Measurements from ENCODE around the gene PNMA6E.

The PNMA6E gene

DNA sequence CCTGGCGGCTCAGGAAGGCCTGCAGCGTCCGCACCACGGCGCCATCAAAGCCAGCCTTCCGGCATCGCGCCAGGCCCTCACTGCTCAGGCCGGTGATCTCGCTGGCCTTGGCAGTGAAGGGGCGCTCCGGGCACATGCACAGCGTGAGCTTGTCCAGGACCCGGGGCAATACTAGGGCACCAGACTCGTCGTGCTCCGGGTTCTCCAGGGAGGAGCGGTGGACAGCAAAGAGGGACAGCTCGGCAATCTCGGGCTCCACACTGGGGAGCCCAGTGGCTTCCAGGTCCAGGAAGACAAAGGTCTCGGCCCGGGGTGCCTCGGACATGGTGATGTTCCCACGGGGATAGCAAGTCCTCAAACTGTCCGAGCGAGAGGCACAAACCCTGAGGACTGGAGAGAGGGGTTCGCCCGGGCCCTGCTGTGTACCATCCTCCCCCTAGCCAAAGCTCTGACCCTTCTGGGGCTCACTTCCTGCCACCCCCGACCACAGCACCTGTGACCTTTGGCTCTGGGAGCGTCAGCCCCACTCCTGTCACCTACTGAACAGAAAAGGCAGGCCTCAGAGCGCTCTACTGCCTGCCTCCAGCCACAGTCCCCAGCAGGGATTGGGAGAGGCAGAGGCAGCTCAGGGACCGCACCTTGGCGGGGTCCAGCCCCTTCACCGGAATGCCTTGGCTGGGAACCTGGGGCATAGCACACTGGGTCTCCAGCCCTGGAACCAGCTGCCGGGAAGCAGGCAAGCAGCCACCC lies 44.1 kb upstream of the PNMA6E start:
- H3K4me1 ChIP-seq (ENCODE audit: control insufficient read depth in 5 of 5, insufficient read depth in 5 of 5, low read length in 5 of 5), result no peaks in the 10 kb centered on the region
- H3K36me3 ChIP-seq (ENCODE audit: control insufficient read depth in 5 of 5, insufficient read depth in 5 of 5, low read length in 5 of 5), result peaks cover 0 to 19% (median 15%) of the 10 kb centered on the region in 5 donors

DNA sequence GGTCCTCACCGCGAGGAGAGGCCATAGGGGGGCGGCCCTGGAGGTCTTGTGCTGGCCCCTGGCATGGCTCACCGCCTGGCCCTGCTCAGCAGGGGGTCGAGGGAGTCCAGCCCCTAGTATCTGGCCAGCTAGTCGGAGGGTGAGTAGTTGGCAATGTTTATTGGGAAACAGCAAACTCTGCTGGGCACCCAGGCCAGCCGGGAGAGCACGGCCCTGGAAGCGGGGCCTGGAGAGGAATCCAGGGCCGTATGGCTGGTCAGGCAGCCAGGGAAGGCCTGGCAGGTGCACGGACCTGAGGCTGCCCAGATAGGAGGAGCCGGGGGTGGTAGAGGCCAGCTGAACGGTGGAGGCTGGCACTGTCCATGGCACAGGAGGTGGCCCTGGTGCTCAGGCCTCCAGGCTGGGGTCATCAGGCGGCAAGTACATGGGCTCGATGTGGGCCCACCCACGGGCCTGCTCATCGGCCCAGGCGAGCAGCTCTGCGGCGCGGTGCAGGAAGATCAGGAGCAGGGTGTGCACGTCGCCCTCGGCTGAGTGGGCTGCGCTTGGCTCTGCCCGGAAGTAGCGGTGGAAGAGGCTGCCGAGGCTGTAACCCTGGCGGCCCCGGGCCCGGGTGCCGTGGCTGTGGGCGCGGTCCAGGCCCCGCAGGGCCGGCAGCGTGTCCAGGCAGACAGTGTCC lies 43.3 kb upstream of the PNMA6E start:
- Histone ChIP-seq H3K9ac (ENCODE audit: low read length in 5 of 5) (no peak overlapping the region), H3K27me3 (ENCODE audit: control insufficient read depth in 5 of 5, insufficient read depth in 4 of 5, low read length in 5 of 5) (peaks cover 13 to 39% (median 30%) of the 10 kb centered on the region in 5 donors), H3K36me3 (ENCODE audit: control insufficient read depth in 5 of 5, insufficient read depth in 5 of 5, low read length in 5 of 5) (peaks cover 0 to 13% (median 8%) of the 10 kb centered on the region in 5 donors), H3K4me1 (ENCODE audit: control insufficient read depth in 5 of 5, insufficient read depth in 5 of 5, low read length in 5 of 5) (no peaks in the 10 kb centered on the region), H3K4me3 (ENCODE audit: low read depth in 1 of 5, low read length in 5 of 5) (no peak overlapping the region), H3K9me3 (ENCODE audit: control insufficient read depth in 5 of 5, low read length in 5 of 5) (peaks cover 3 to 12% (median 7%) of the 10 kb centered on the region in 5 donors), H3K27ac (ENCODE audit: low read depth, low read length) (no peak overlapping the region)

More for the DNA sequence above, 44.1 kb upstream of the PNMA6E start:
- Histone ChIP-seq H3K4me3 (ENCODE audit: low read depth in 1 of 5, low read length in 5 of 5) (no peak overlapping the region), H3K9ac (ENCODE audit: low read length in 5 of 5) (no peak overlapping the region), H3K27me3 (ENCODE audit: control insufficient read depth in 5 of 5, insufficient read depth in 4 of 5, low read length in 5 of 5) (peaks cover 10 to 32% (median 27%) of the 10 kb centered on the region in 5 donors), H3K27ac (ENCODE audit: low read depth, low read length) (no peak overlapping the region), H3K9me3 (ENCODE audit: control insufficient read depth in 5 of 5, low read length in 5 of 5) (peaks cover 0 to 4% (median 2%) of the 10 kb centered on the region in 5 donors)

DNA sequence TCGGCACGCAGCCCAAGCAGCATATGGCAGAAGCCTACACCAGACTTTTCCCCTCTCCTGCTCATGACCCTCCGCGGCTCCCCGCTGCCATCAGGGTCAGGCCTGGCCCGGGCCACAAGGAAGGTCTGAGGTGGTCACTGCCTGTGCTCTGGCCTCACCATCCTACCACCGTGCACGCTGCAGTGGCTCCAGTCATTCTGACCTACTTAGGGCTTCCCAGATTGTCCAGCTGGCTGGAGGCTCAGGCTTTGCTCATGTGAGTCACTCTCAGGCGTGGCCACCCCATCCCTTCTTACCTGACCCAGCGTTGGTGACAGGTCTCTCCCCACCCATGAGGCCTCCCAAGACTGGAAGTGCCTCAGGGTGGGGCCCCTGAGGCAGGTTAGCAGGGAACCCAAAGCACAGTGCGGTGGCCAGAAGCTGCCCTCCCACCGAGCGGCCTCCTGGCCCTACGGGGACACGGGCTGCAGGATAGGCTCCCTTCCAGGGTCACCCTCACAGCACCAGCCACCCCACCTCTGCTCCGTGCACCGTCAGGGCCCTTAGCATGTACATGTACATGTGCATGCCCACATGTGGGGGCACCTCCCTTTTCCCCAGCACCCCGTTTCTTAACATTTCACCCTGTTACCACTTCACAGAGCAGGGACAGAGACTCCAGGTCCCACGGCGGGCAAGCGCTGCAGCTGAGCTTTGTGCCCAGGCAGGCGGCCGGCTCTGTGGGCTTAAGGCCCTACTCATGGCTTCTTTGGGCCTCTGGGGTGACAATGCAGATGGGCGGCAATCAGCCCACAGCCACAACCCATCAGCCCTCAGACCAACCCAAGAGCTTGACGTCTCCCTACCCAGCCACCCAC lies 42.6 kb upstream of the PNMA6E start:
- Histone ChIP-seq H3K9ac (ENCODE audit: low read length in 5 of 5) (no peak overlapping the region), H3K27ac (ENCODE audit: low read depth, low read length) (no peak overlapping the region), H3K4me3 (ENCODE audit: low read depth in 1 of 5, low read length in 5 of 5) (no peak overlapping the region), H3K27me3 (ENCODE audit: control insufficient read depth in 5 of 5, insufficient read depth in 4 of 5, low read length in 5 of 5) (peaks cover 13 to 38% (median 28%) of the 10 kb centered on the region in 5 donors), H3K36me3 (ENCODE audit: control insufficient read depth in 5 of 5, insufficient read depth in 5 of 5, low read length in 5 of 5) (peaks cover 0 to 8% (median 5%) of the 10 kb centered on the region in 5 donors), H3K4me1 (ENCODE audit: control insufficient read depth in 5 of 5, insufficient read depth in 5 of 5, low read length in 5 of 5) (no peaks in the 10 kb centered on the region), H3K9me3 (ENCODE audit: control insufficient read depth in 5 of 5, low read length in 5 of 5) (peaks cover 3 to 14% (median 8%) of the 10 kb centered on the region in 5 donors)

DNA sequence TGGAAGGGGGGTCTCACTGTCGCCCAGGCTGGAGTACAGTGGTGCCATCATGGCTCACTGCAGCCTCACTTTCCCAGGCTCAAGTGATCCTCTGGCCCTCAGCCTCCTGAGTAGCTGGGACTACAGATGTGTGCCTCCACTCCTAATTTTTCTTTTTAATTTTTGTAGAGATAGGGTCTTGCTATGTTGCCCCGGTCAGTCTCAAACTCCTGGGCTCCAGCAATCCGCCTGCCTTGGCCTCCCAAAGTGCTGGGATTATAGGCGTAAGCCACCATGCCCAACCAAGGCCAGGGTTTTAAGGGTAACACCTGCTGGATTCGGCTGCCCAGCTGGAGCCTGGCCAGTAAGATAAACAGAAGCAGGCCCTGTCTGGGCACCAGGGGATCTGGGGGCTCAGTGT lies 41.3 kb upstream of the PNMA6E start:
- peaks cover 3 to 14% (median 8%) of the 10 kb centered on the region in 5 donors for H3K9me3 ChIP-seq (ENCODE audit: control insufficient read depth in 5 of 5, low read length in 5 of 5)
- no peak overlapping the region for H3K27ac ChIP-seq (ENCODE audit: low read depth, low read length)
- H3K4me1 ChIP-seq (ENCODE audit: control insufficient read depth in 5 of 5, insufficient read depth in 5 of 5, low read length in 5 of 5), result peaks cover 0 to 2% (median 0%) of the 10 kb centered on the region in 5 donors
- no peak overlapping the region for H3K4me3 ChIP-seq (ENCODE audit: low read depth in 1 of 5, low read length in 5 of 5)
- no peak overlapping the region for H3K9ac ChIP-seq (ENCODE audit: low read length in 5 of 5)
- peaks cover 13 to 38% (median 28%) of the 10 kb centered on the region in 5 donors for H3K27me3 ChIP-seq (ENCODE audit: control insufficient read depth in 5 of 5, insufficient read depth in 4 of 5, low read length in 5 of 5)
- H3K36me3 ChIP-seq (ENCODE audit: control insufficient read depth in 5 of 5, insufficient read depth in 5 of 5, low read length in 5 of 5), result peaks cover 0 to 6% (median 3%) of the 10 kb centered on the region in 5 donors

DNA sequence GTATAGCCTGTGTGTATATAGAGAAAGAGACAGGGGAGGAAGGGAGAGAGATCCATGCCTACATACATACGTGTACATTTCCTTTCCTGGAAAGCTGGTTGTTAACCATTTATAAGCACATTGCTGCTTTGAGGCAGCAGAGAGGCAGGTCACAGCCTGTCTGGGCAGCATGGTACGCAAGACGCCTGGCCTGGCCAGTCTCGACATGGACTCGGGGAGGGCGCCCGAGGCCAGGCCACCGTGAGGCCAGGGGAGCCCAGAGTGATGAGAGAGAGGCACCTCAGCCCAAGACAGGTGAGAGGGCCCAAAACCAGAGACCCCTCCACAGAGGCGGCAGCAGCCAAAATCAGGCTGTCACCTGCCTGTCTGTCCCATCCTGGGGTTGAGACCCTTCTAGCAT lies 40.8 kb upstream of the PNMA6E start:
- no peak overlapping the region for H3K27ac ChIP-seq (ENCODE audit: low read depth, low read length)
- H3K4me1 ChIP-seq (ENCODE audit: control insufficient read depth in 5 of 5, insufficient read depth in 5 of 5, low read length in 5 of 5), result peaks cover 0 to 2% (median 0%) of the 10 kb centered on the region in 5 donors
- H3K36me3 ChIP-seq (ENCODE audit: control insufficient read depth in 5 of 5, insufficient read depth in 5 of 5, low read length in 5 of 5), result peaks cover 0 to under 1% (median under 1%) of the 10 kb centered on the region in 5 donors
- no peak overlapping the region for H3K9ac ChIP-seq (ENCODE audit: low read length in 5 of 5)
- peaks cover 3 to 14% (median 8%) of the 10 kb centered on the region in 5 donors for H3K9me3 ChIP-seq (ENCODE audit: control insufficient read depth in 5 of 5, low read length in 5 of 5)
- no peak overlapping the region for H3K4me3 ChIP-seq (ENCODE audit: low read depth in 1 of 5, low read length in 5 of 5)
- H3K27me3 ChIP-seq (ENCODE audit: control insufficient read depth in 5 of 5, insufficient read depth in 4 of 5, low read length in 5 of 5), result peaks cover 13 to 38% (median 27%) of the 10 kb centered on the region in 5 donors

GRCh38 chrX:153441296-153441695 lies 40.1 kb upstream of the PNMA6E start:
- no peak overlapping the region for H3K27ac ChIP-seq (ENCODE audit: low read depth, low read length)

GRCh38 chrX:153440556-153441135 lies 39.5 kb upstream of the PNMA6E start:
- Histone ChIP-seq H3K27ac (ENCODE audit: low read depth, low read length) (no peak overlapping the region), H3K4me3 (ENCODE audit: low read depth in 1 of 5, low read length in 5 of 5) (no peak overlapping the region), H3K9ac (ENCODE audit: low read length in 5 of 5) (no peak overlapping the region), H3K4me1 (ENCODE audit: control insufficient read depth in 5 of 5, insufficient read depth in 5 of 5, low read length in 5 of 5) (peaks cover 0 to 2% (median 0%) of the 10 kb centered on the region in 5 donors), H3K9me3 (ENCODE audit: control insufficient read depth in 5 of 5, low read length in 5 of 5) (peaks cover 3 to 14% (median 8%) of the 10 kb centered on the region in 5 donors), H3K36me3 (ENCODE audit: control insufficient read depth in 5 of 5, insufficient read depth in 5 of 5, low read length in 5 of 5) (no peaks in the 10 kb centered on the region), H3K27me3 (ENCODE audit: control insufficient read depth in 5 of 5, insufficient read depth in 4 of 5, low read length in 5 of 5) (peaks cover 13 to 36% (median 23%) of the 10 kb centered on the region in 5 donors)

More at GRCh38 chrX:153441296-153441695, 40.1 kb upstream of the PNMA6E start:
- H3K27me3 ChIP-seq (ENCODE audit: control insufficient read depth in 5 of 5, insufficient read depth in 4 of 5, low read length in 5 of 5), result peaks cover 13 to 37% (median 23%) of the 10 kb centered on the region in 5 donors
- H3K4me3 ChIP-seq (ENCODE audit: low read depth in 1 of 5, low read length in 5 of 5), result no peak overlapping the region
- no peaks in the 10 kb centered on the region for H3K36me3 ChIP-seq (ENCODE audit: control insufficient read depth in 5 of 5, insufficient read depth in 5 of 5, low read length in 5 of 5)
- H3K4me1 ChIP-seq (ENCODE audit: control insufficient read depth in 5 of 5, insufficient read depth in 5 of 5, low read length in 5 of 5), result peaks cover 0 to 2% (median 0%) of the 10 kb centered on the region in 5 donors
- peaks cover 3 to 14% (median 8%) of the 10 kb centered on the region in 5 donors for H3K9me3 ChIP-seq (ENCODE audit: control insufficient read depth in 5 of 5, low read length in 5 of 5)
- no peak overlapping the region for H3K9ac ChIP-seq (ENCODE audit: low read length in 5 of 5)

GRCh38 chrX:153439977-153440376 lies 38.8 kb upstream of the PNMA6E start:
- Histone ChIP-seq H3K9ac (ENCODE audit: low read length in 5 of 5) (no peak overlapping the region), H3K36me3 (ENCODE audit: control insufficient read depth in 5 of 5, insufficient read depth in 5 of 5, low read length in 5 of 5) (no peaks in the 10 kb centered on the region), H3K4me3 (ENCODE audit: low read depth in 1 of 5, low read length in 5 of 5) (no peak overlapping the region), H3K27ac (ENCODE audit: low read depth, low read length) (no peak overlapping the region), H3K9me3 (ENCODE audit: control insufficient read depth in 5 of 5, low read length in 5 of 5) (peaks cover 3 to 14% (median 8%) of the 10 kb centered on the region in 5 donors), H3K27me3 (ENCODE audit: control insufficient read depth in 5 of 5, insufficient read depth in 4 of 5, low read length in 5 of 5) (peaks cover 13 to 33% (median 23%) of the 10 kb centered on the region in 5 donors), H3K4me1 (ENCODE audit: control insufficient read depth in 5 of 5, insufficient read depth in 5 of 5, low read length in 5 of 5) (peaks cover 0 to 2% (median 0%) of the 10 kb centered on the region in 5 donors)

- H3K36me3 ChIP-seq (ENCODE audit: control insufficient read depth in 5 of 5, insufficient read depth in 5 of 5, low read length in 5 of 5), result no peaks in the 10 kb centered on the region
- H3K9ac ChIP-seq (ENCODE audit: low read length in 5 of 5), result no peak overlapping the region
- peaks cover 6 to 27% (median 23%) of the 10 kb centered on the region in 5 donors for H3K27me3 ChIP-seq (ENCODE audit: control insufficient read depth in 5 of 5, insufficient read depth in 4 of 5, low read length in 5 of 5)
- H3K9me3 ChIP-seq (ENCODE audit: control insufficient read depth in 5 of 5, low read length in 5 of 5), result peaks cover 3 to 14% (median 8%) of the 10 kb centered on the region in 5 donors
- H3K27ac ChIP-seq (ENCODE audit: low read depth, low read length), result no peak overlapping the region
- peaks cover 0 to 6% (median 2%) of the 10 kb centered on the region in 5 donors for H3K4me1 ChIP-seq (ENCODE audit: control insufficient read depth in 5 of 5, insufficient read depth in 5 of 5, low read length in 5 of 5)
- H3K4me3 ChIP-seq (ENCODE audit: low read depth in 1 of 5, low read length in 5 of 5), result no peak overlapping the region
Measured at GRCh38 chrX:153438532-153438931, 37.4 kb upstream of the PNMA6E start.

Data from subcutaneous abdominal adipose tissue (tissue), 5 donors.